Memory B cell (primary cell): Measurements from ENCODE around the gene LONP2.
"Not testable (repeated sequence)": the region's sequence is repeated elsewhere in the genome, so short reads cannot be mapped to it uniquely, and the experiment has no call there.

ENCODE experiments used
- ATAC-seq: fragments of 150-1000 bp; cut with Tn5 transposase; 2 replicates; pipeline ENCODE4 v1.10.0; 2021; ENCODE audit warnings: low read depth, mild to moderate bottlenecking, moderate library complexity
- DNase-seq, 2 donors: peaks; one replicate each; pipeline ENCODE4 v3.0.0; 2022; ENCODE audit warnings: low spot score in 2 of 2
- H3K27ac Mint-ChIP-seq: one replicate; pipeline ENCODE4 v1.8.0; 2022; ENCODE audit warnings: mild to moderate bottlenecking, moderate library complexity, mixed read lengths
- H3K27me3 Mint-ChIP-seq: one replicate; pipeline ENCODE4 v1.8.0; 2022; ENCODE audit warnings: mixed read lengths
- H3K36me3 Mint-ChIP-seq: one replicate; pipeline ENCODE4 v1.8.0; 2022; ENCODE audit warnings: mild to moderate bottlenecking, mixed read lengths
- H3K4me1 Mint-ChIP-seq: one replicate; pipeline ENCODE4 v1.8.0; 2022; ENCODE audit warnings: mixed read lengths
- H3K4me3 Mint-ChIP-seq: one replicate; pipeline ENCODE4 v1.8.0; 2022; ENCODE audit warnings: mild to moderate bottlenecking, moderate library complexity, mixed read lengths
- H3K9me3 Mint-ChIP-seq: one replicate; pipeline ENCODE4 v1.8.0; 2022; ENCODE audit warnings: mixed read lengths

The LONP2 gene

DNA sequence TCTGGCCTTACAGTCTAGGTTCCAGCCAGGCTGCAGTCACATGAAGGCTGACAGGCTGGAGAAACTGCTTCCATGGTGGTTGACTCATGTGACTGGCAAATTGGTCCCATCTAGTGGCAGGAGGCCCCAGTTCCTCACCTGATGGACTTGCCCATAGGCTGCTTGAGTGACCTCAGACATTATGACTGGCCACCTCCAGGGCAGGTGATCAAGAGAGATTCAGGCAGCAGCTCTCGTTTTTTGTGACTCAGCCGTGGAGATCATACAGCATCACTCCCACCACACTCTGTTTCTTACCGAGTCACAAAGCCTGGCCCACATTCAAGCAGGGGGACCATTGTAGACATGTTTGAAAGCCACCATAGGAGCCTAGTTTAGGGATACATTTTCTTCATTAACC, 106.6 kb downstream of the LONP2 start:
- peak overlapping the region; percentile 35 for H3K27ac Mint-ChIP-seq
- H3K4me3 Mint-ChIP-seq = no peak overlapping the region
- no peaks in the 10 kb centered on the region for H3K9me3 Mint-ChIP-seq
- peaks cover 10% of the 10 kb centered on the region for H3K36me3 Mint-ChIP-seq
- peaks cover 6% of the 10 kb centered on the region for H3K4me1 Mint-ChIP-seq
- ATAC-seq (no peak), DNase-seq (no peak)
- H3K27me3 Mint-ChIP-seq = no peaks in the 10 kb centered on the region

DNA sequence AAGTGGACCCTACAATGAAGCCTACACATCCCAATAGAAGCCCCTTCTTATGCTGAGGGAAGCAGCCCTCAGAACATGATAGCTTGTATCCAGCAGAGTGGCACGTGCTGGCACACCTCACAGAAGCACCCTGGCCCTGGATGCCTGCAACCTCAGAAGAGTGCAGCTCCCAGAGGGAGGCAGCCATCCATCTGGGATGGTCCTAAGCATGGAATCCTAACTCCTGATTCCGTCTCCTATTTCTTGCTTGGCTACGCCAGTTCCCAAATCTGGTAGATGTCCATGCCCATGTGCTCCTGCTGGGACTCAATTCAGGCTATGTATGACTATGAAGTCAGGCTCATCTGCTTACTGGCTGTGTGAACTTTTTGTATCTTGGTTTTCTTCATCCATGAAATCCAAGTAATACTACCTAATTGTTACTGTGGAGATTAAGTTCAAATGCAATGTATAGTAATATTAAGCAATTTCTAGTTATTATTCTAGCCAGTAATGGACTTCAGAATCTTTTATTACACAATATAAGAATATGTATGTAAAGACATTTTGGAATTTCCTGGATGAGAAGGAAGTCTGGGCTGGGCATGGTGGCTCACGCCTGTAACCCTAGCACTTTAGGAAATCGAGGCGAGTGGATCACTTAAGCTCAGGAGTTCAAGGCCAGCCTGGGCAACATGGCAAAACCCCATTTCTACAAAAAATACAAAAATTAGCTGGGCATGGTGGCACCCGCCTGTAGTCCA, 108.7 kb downstream of the LONP2 start:
- Mint-ChIP-seq H3K27ac (no peak overlapping the region), H3K36me3 (peaks cover 11% of the 10 kb centered on the region), H3K4me3 (no peak overlapping the region), H3K4me1 (peaks cover 12% of the 10 kb centered on the region), H3K27me3 (no peaks in the 10 kb centered on the region), H3K9me3 (no peaks in the 10 kb centered on the region)
- DNase-seq (no peak), ATAC-seq (no peak)

DNA sequence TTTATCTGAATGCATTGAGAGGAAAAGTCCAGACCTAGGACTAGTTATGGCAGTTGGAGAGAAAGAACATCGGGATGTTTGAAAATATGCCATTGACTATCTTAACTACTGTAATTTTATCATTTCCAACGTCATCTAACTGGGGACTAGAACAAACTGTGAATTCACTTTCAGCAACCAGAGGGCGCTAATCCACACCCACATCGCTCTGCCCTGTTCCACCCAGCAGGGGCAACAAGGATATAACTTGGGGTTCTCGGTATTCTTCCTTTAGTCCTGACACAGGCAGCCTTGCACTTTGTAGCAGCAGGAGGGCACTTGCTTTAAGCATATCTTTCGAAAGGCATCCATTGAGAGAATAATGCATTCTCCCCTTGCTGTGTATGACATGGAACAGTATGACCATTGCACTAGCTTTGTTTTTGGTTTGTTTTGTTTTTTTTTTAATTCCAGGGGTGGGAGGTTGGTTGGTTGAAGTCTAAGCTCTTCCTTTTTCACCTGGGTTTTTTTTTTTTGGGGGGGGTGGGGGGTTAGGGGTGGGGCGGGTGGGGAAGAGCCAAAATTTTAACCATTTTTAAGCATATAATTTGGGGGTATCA, 109.6 kb downstream of the LONP2 start:
- no peak overlapping the region for H3K4me3 Mint-ChIP-seq
- no peaks in the 10 kb centered on the region for H3K9me3 Mint-ChIP-seq
- H3K4me1 Mint-ChIP-seq = peaks cover 13% of the 10 kb centered on the region
- peak; percentile 57 to 71 for DNase-seq
- peak; percentile 96 for ATAC-seq
- H3K27me3 Mint-ChIP-seq = no peaks in the 10 kb centered on the region
- H3K36me3 Mint-ChIP-seq = peaks cover 11% of the 10 kb centered on the region
- H3K27ac Mint-ChIP-seq = peak overlapping the region; percentile 28

DNA sequence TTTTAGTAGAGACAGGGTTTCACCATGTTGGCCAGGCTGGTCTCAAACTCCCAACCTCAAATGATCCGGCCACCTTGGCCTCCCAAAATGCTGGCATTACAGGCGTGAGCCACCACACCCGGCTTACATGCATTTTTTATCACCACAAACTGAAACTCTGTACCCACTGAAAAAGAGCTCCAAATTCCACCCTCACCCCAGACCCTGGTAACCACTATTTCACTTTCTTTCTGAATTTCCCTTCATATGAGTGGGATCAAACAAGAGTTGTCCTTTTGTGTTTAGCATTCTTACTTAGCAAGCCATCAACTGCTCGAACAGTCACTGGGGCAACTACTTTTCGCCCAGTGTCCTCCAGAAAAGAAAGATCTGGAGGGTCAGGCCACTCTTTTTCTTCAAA, 110.3 kb downstream of the LONP2 start:
- DNase-seq, H3K27me3 Mint-ChIP-seq, H3K36me3 Mint-ChIP-seq, ATAC-seq, H3K4me3 Mint-ChIP-seq, H3K9me3 Mint-ChIP-seq: not testable (repeated sequence)
- peak overlapping the region; percentile 17 for H3K27ac Mint-ChIP-seq
- H3K4me1 Mint-ChIP-seq = peaks cover 13% of the 10 kb centered on the region

DNA sequence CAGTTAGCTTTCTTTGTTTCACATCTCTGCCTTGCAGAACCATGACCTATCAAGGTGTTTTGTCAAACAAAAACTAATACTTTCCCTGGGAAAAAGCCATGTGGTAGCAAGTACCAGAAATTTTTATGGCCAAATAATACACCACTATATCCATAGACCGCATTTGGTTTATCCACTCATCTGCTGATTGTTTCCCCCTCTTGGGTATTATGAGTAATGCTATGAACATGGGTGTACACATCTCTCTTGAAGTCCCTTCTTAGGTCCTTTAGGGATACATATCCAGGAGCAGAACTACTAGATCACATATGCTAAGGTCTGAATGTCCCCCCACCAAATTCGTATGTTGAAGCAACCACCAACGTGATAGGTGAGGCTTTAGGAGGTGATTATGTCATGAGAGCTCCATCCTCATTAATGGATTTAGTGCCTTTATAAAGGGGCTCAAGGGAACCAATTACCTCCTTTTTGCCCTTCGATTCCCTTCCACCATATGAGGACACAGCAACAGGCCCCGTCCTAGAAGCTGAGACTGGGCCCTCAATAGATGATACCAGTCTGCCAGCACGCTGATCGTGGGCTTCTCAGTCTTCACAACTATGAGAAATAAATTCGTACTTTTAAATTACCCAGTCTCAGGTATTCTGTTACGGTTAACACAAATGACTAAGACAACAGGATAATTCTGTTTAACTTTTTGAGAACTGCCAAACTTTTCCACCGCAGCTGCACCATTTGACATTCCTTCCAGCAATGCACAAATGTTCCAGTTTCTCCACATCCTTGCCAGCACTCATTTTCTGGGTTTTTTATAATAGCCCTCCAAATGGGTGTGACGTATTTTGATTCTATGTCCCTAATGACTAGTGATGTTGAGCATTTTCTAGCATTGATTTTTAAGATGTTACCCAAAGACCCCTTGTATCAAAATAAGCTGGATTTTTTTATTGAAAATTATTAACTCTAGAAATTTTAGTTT, 111.1 kb downstream of the LONP2 start:
- Mint-ChIP-seq H3K9me3 (no peaks in the 10 kb centered on the region), H3K4me3 (no peak overlapping the region), H3K27ac (peak overlapping the region; percentile 17), H3K4me1 (peaks cover 13% of the 10 kb centered on the region), H3K36me3 (peaks cover 9% of the 10 kb centered on the region), H3K27me3 (no peaks in the 10 kb centered on the region)
- ATAC-seq = no peak
- no peak for DNase-seq

DNA sequence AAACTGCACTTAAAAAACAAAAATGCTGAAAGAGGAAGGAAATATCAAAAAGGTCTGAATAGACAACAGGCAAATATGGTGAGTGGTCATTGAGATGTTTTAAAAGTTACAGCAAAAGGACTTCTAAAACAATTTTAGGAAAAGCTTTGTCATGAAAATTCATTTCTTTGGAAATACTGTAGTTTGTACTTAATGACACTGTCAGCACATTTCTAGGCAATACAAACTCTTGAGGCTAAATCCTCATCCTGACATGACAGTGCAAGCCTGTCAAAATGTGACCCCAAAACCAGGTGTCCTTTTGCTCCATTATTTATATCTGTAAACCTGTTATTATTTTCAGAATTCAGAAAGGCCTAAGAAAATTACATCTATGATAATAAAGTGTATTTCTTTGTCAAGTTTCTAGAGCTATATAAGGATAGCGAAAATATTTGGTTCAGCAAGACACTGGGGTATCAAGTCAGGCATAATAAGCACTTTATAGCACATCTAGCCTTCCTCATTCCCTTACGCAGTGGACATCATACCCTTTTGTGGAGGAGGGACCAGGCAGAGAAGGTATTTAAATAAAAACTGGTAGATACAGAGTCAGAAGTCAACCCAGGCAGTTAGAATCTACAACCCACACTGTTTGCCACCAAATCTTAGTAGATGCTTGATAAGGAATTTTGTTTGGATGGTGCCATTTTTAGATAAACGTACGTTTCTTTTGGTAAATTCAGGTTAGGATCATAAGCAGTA, 112.7 kb downstream of the LONP2 start:
- H3K4me3 Mint-ChIP-seq = no peak overlapping the region
- DNase-seq (no peak), ATAC-seq (no peak)
- H3K9me3 Mint-ChIP-seq = no peaks in the 10 kb centered on the region
- H3K27ac Mint-ChIP-seq = no peak overlapping the region
- peaks cover 17% of the 10 kb centered on the region for H3K4me1 Mint-ChIP-seq
- H3K36me3 Mint-ChIP-seq = peaks cover 9% of the 10 kb centered on the region
- no peaks in the 10 kb centered on the region for H3K27me3 Mint-ChIP-seq

DNA sequence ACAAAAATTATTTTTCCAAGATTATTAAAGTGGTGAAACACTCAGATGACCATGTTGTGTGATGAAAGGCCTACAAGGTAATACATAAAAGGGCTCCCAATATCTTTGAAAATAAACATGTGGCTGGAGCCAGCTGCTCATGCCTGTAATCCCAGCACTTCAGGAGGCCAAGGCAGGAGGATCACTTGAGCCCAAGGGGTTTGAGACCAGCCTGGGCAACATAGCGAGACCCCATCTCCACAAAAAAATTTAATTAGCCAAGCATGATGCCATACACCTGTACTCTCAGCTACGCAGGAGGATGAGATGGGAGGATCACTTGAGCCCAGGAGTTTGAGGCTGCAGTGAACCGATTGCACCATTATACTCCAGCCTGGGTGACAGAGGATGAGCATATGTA, 114.3 kb downstream of the LONP2 start:
- Mint-ChIP-seq H3K4me1 (peaks cover 18% of the 10 kb centered on the region), H3K27me3 (no peaks in the 10 kb centered on the region), H3K9me3 (no peaks in the 10 kb centered on the region), H3K4me3 (no peak overlapping the region), H3K36me3 (peaks cover 8% of the 10 kb centered on the region), H3K27ac (no peak overlapping the region)
- ATAC-seq (no peak), DNase-seq (no peak)

DNA sequence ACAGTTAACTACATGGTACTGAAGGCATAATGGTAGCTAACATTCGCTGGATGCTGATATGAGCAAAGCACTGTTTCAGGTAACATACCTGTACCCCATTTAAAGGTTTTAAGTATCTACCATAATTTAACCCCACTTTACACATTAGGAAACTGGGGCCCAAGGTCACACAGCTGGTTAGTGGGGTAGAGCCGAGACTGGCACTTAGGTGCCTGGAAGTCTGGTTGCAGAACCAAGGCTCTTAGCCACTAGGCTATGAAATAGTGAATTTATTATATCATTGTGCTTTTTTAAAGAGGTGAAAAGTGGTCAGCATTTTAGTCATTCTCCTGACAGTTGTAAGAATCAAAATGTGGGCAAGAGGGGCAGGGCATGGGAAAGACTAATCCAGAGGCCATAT, 115.9 kb downstream of the LONP2 start:
- no peak overlapping the region for H3K4me3 Mint-ChIP-seq
- H3K27ac Mint-ChIP-seq = peak overlapping the region; percentile 28
- DNase-seq = no peak
- no peak for ATAC-seq
- no peaks in the 10 kb centered on the region for H3K27me3 Mint-ChIP-seq
- H3K36me3 Mint-ChIP-seq = peaks cover 5% of the 10 kb centered on the region
- peaks cover 14% of the 10 kb centered on the region for H3K4me1 Mint-ChIP-seq
- no peaks in the 10 kb centered on the region for H3K9me3 Mint-ChIP-seq

DNA sequence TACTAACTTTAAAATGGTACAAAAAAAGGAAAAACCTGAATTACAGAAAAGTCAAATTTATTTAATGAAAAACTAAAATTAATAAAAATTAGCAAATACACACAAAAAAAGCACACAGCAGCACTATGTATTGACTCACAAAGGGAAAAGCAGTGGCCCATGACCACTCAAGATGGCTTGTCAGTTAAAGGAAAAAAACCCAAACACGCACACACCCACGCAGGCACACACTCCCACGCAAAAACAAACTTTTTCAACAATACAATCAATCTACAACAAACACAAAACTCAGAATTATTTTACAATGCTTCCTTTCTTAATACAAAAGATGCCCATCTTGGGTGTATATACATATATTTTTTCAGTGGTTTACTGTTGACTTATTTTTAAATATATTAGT, 116.9 kb downstream of the LONP2 start:
- Mint-ChIP-seq H3K4me3 (no peak overlapping the region), H3K27me3 (no peaks in the 10 kb centered on the region), H3K9me3 (no peaks in the 10 kb centered on the region), H3K4me1 (peaks cover 17% of the 10 kb centered on the region), H3K36me3 (peaks cover 2% of the 10 kb centered on the region), H3K27ac (no peak overlapping the region)
- DNase-seq (no peak), ATAC-seq (no peak)

DNA sequence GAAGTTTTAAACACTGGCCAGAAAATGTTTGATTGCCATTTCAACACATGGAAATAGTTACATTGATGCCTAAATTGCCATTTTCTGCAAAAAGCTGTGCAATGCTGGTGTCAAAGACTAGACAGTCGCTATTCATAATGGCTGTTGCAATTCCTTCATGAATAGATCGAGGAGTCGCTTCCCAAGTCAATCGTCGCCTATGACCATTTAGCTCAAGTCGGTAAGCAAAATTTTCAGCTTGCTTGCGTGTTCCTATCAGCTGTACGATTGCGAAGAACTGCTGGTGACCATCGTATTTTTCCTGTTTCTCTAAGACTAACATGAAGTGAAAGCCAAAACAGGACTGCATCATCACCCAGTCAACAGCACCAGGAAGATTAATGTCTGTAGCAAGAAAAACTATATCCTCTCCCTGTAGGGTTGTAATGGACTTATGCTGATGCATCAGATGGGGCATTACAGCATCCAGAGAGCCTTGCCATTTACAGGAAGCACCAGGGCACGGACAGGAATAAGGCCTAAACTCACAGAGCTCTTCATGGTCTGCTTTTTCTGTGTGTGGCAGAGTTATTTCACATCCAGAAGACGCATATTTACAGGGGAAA, 117.5 kb downstream of the LONP2 start:
- DNase-seq = no peak
- peaks cover 2% of the 10 kb centered on the region for H3K36me3 Mint-ChIP-seq
- no peak for ATAC-seq
- H3K4me3 Mint-ChIP-seq = no peak overlapping the region
- no peaks in the 10 kb centered on the region for H3K9me3 Mint-ChIP-seq
- H3K4me1 Mint-ChIP-seq = peaks cover 19% of the 10 kb centered on the region
- no peak overlapping the region for H3K27ac Mint-ChIP-seq
- H3K27me3 Mint-ChIP-seq = no peaks in the 10 kb centered on the region

DNA sequence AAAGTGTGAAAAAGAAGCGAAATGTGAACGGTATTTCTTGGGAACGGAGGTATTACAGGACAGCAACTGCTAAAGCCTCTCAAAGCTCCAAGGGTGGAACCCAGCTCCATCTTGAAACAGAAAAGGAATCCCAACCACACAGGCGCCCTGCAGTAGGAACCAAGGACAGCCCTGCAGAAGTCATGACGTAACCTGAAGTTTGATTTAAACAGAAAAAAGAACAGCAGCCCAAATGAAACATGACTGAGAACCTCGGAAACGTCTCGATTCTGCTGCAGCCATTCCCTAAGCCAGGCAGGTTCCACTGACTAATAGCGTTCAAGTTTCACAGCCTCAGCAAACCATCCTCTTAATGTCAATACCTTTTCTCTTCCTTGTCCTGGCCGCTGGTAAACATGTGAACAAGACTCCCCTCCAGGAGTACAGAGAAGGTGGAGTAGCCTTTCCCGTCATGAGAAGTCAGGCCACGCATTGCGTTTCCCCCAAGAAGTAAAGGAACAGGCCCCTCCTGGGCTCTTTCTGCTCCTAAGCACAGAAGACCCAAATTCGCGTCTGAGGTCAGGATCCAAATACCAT, 121.0 kb downstream of the LONP2 start:
- Mint-ChIP-seq H3K4me1 (peaks cover 31% of the 10 kb centered on the region), H3K27ac (peak overlapping the region; percentile 97), H3K4me3 (peak overlapping the region; percentile 97), H3K9me3 (no peaks in the 10 kb centered on the region), H3K27me3 (no peaks in the 10 kb centered on the region), H3K36me3 (no peaks in the 10 kb centered on the region)
- DNase-seq = no peak
- no peak for ATAC-seq

DNA sequence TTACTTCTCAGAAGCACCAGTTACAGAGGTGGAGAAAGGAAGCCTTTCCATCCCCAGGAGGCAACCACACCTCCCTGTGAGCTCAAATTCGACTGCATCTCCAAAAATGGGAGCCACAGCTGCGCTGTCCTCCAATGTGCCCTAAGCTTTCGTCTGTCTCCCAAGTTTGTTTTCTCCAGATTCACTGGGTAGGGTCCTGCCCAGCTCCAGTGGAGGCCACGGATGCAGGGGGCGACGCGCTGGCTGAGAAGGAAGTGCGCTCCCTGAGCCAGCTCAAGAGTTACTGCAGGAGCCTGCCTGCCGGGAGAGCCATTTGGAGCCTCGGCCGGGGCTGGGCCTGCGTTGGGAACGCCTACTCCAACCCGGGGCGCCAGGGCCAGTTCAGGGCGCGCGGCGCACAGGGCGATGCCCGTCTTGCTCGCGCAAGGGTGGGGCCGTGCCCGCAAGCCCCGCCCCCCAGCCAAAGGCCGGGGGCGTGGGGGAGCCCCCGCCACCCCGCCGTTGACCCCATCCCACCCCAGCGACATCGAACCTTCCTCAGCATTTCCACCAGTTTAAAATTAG, 121.6 kb downstream of the LONP2 start:
- ATAC-seq (peak; percentile 87), DNase-seq (peak; percentile 69)
- H3K4me3 Mint-ChIP-seq = peak overlapping the region; percentile 97
- H3K27ac Mint-ChIP-seq = peak overlapping the region; percentile 97
- no peaks in the 10 kb centered on the region for H3K27me3 Mint-ChIP-seq
- no peaks in the 10 kb centered on the region for H3K9me3 Mint-ChIP-seq
- peaks cover 31% of the 10 kb centered on the region for H3K4me1 Mint-ChIP-seq
- no peaks in the 10 kb centered on the region for H3K36me3 Mint-ChIP-seq
